Astrocyte of the cerebellum (primary cell): ENCODE measurements around the gene COMP.
"Not testable (repeated sequence)": the region's sequence is repeated elsewhere in the genome, so short reads cannot be mapped to it uniquely, and the experiment has no call there.

Experiments used
- DNase-seq: peaks from one replicate; pipeline ENCODE4 v3.0.0-alpha.2; 2011; ENCODE audit warnings: low read depth
- H3K4me3 ChIP-seq: 2 replicates; pipeline ENCODE4 v1.5.1; 2011; ENCODE audit warnings: mild to moderate bottlenecking, low read depth, low read length, moderate library complexity
- CTCF ChIP-seq: IDR thresholded peaks from 2 replicates; pipeline ENCODE4 v1.5.1; 2012; ENCODE audit warnings: low read length, low read depth, moderate library complexity, mild to moderate bottlenecking; ENCODE audit errors: missing control alignments
- in situ Hi-C: cut with HindIII; loops from 2 replicates; pipeline ENCODE4 v1.10.0; 2017; ENCODE audit warnings: low sequenced_read_pairs

Gene COMP

DNA sequence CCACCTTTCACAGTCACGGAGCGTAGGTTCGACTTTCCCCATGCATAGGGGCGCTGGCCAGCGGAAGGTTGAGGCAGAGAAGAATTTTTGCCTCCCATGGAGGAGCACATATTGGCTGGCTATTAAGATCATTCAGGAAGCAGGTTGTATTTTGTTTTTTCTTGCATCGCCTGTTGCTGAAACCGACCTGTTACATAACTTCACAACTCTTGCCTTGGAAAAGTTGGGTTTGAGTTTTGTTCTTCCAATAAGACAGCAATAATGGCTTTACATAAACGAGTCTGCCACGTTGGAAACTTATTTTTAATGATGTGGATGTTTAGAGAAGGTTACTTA is 42.0 kb upstream of the COMP start:
- in situ Hi-C loops = loop anchor here (25.0 kb wide), 1 partner anchor 246 kb away; the partner anchor contains the start of gene REX1BD
- DNase-seq = no peak
- peak overlapping the region; percentile 78 for H3K4me3 ChIP-seq
- no peak for TF ChIP-seq CTCF

GRCh38 chr19:18832306-18833140 is 41.4 kb upstream of the COMP start:
- peak overlapping the region; percentile 78 for H3K4me3 ChIP-seq
- TF ChIP-seq CTCF = no peak
- in situ Hi-C loops = loop anchor here (25.0 kb wide), 1 partner anchor 245 kb away; the partner anchor contains the start of gene REX1BD
- DNase-seq = no peak

- in situ Hi-C loops = loop anchor here (25.0 kb wide), 1 partner anchor 244 kb away; the partner anchor contains the start of gene REX1BD
- no peak for TF ChIP-seq CTCF
- peak within 1 kb of the TSS; percentile 78 for H3K4me3 ChIP-seq
- peak; percentile 65 for DNase-seq
These were observed 40.6 kb upstream of the COMP start, which contains the start of gene UPF1 for GRCh38 chr19:18831524-18832305. TSS of gene UPF1 (plus strand) at chr19:18831959. CDS start at chr19:18832210, 251 bp downstream.

DNA sequence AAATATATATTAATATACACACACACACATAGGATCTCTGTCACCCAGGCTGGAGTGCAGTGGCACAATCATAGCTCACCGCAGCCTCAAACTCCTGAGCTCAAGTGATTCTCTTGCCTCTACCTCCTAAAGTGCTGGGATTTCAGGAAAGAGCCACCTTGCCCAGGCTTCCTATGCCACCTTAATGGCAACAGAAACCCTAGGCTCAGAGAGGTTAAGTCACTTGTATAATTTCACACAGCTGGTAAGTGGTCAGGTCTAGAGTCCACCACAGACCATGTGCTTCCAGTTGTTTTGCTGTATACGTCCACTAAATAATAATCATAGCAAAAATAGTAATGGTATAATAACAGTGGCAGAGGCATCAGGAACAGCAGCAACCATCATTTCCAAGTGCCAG is 39.4 kb upstream of the COMP start:
- no peak for TF ChIP-seq CTCF
- in situ Hi-C loops = loop anchor here (25.0 kb wide), 1 partner anchor 243 kb away; the partner anchor contains the start of gene REX1BD
- no peak for DNase-seq
- no peak overlapping the region for H3K4me3 ChIP-seq

DNA sequence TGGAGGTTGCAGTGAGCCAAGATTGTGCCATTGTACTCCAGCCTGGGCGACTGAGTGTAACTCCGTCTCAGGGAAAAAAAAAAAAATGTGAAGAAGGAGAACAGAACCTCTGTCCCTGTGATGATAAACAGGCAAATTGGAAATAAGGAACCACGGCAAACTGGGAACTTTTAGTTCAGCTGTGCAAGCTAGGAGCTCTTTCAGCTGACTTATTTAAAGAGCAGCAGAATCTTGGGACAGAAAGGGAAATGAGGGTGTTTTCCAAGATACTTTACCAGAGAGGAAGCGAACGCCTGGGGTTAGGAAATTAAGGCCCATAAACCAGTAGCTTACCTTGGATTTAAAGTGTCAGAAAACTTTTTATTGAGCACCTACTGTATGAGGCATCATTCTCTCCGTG is 37.7 kb upstream of the COMP start:
- no peak for DNase-seq
- in situ Hi-C loops = loop anchor here (25.0 kb wide), 1 partner anchor 241 kb away; the partner anchor contains the start of gene REX1BD
- no peak for TF ChIP-seq CTCF
- no peak overlapping the region for H3K4me3 ChIP-seq

DNA sequence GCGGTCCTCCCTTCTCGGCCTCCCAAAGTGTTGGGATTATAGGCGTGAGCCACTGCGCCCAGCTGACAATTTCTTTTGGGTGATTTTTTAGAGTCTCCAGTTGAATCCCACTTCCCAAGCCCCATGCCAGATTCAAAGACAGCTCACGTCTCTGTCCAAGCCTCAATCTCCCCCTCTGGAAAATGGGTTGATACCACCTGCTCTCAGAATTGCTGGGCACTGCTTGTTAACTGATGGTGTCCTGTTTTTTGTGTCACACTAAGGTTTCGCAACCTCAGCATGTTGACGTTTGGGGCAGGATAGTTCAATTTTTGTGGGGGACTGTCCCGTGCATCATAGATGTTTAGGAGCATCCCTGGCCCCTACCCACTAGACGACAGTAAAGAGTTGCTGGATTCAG is 26.5 kb upstream of the COMP start:
- H3K4me3 ChIP-seq = no peak overlapping the region
- in situ Hi-C loops = no loop called here
- DNase-seq = no peak
- TF ChIP-seq CTCF = no peak

GRCh38 chr19:18816645-18817044 is 25.5 kb upstream of the COMP start:
- DNase-seq, in situ Hi-C loops: not testable (repeated sequence)

More at GRCh38 chr19:18816645-18817044, 25.5 kb upstream of the COMP start:
- H3K4me3 ChIP-seq = not testable (repeated sequence)
